ENCODE results near the gene SP5. TPM values are rescaled to one million over a fixed set of nuclear protein-coding genes. Genes with fewer than 3 reads are reported as not detected.

SP5 gene
- total and polyA plus RNA-seq, 2 of the 4 experiments (the other 2 are of a cell fraction): not detected

DNA sequence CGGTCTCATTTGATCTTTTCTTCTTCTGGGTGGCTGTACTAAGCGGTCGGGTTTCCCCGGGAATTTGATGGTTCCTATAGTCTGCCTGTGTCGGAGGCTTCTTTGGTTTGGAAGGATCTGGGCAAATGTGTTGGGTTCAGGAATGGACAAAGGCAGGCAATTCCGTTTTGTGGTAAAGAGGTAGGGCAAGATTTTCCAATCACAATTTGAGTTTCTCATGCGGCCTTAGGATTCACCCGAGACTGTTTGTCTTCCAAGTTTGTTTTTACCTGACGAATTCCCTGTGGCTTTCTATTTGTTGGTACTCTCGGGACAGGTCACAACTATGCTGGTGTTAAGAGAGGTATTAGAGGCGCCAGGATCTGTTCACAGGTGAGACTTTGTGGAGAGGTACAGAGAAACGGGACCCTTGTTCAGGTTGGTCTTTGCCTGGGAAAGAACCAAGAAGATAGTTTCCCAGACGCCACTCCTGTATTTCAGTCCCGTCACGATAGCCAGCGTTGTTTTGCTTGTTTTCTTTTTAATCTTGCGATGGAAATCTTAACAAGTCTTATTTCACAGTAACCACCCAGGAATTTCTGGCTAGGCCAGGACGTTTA is 3.0 kb downstream of the SP5 start:
- no peaks in the 10 kb centered on the region; the same call in 1 of the 2 replicates for H3K4me1 ChIP-seq (ENCODE audit: control insufficient read depth, insufficient read depth, low read length)
- TF ChIP-seq CEBPB (IDR thresholded peaks at IDR 0.05; ENCODE audit: low read depth, low read length) (no peak), MXI1 (IDR thresholded peaks at IDR 0.05; ENCODE audit: borderline replicate concordance, low read depth, low read length) (no peak), RAD21 (IDR thresholded peaks at IDR 0.05; ENCODE audit: low read length) (no peak), POLR2A (IDR thresholded peaks at IDR 0.05; ENCODE audit: low read depth, low read length) (no peak), CHD1 (IDR thresholded peaks at IDR 0.05; ENCODE audit: low read depth, low read length) (no peak), MAFK (IDR thresholded peaks at IDR 0.05; ENCODE audit: low read depth, low read length) (no peak), FOS (IDR thresholded peaks at IDR 0.05; ENCODE audit: low read depth, low read length) (no peak), MAZ (IDR thresholded peaks at IDR 0.05; ENCODE audit: borderline replicate concordance, low read depth, low read length) (no peak), NFE2L2 (IDR thresholded peaks at IDR 0.05; ENCODE audit: low read depth, low read length) (no peak), RFX5 (IDR thresholded peaks at IDR 0.05; ENCODE audit: low read depth, low read length) (no peak), BHLHE40 (IDR thresholded peaks at IDR 0.05; ENCODE audit: low read depth, low read length) (no peak), SMC3 (IDR thresholded peaks at IDR 0.05; ENCODE audit: low read depth, low read length) (no peak), RCOR1 (IDR thresholded peaks at IDR 0.05; ENCODE audit: insufficient replicate concordance, low read length) (no peak)
- TF ChIP-seq, protein P1, sequence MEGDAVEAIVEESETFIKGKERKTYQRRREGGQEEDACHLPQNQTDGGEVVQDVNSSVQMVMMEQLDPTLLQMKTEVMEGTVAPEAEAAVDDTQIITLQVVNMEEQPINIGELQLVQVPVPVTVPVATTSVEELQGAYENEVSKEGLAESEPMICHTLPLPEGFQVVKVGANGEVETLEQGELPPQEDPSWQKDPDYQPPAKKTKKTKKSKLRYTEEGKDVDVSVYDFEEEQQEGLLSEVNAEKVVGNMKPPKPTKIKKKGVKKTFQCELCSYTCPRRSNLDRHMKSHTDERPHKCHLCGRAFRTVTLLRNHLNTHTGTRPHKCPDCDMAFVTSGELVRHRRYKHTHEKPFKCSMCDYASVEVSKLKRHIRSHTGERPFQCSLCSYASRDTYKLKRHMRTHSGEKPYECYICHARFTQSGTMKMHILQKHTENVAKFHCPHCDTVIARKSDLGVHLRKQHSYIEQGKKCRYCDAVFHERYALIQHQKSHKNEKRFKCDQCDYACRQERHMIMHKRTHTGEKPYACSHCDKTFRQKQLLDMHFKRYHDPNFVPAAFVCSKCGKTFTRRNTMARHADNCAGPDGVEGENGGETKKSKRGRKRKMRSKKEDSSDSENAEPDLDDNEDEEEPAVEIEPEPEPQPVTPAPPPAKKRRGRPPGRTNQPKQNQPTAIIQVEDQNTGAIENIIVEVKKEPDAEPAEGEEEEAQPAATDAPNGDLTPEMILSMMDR (conservative IDR thresholded peaks at IDR 0.05; ENCODE audit: low read depth, low read length): no peak
- TF ChIP-seq, protein P2, sequence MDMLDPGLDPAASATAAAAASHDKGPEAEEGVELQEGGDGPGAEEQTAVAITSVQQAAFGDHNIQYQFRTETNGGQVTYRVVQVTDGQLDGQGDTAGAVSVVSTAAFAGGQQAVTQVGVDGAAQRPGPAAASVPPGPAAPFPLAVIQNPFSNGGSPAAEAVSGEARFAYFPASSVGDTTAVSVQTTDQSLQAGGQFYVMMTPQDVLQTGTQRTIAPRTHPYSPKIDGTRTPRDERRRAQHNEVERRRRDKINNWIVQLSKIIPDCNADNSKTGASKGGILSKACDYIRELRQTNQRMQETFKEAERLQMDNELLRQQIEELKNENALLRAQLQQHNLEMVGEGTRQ (IDR thresholded peaks at IDR 0.05; ENCODE audit: low read depth, low read length): no peak
- TF ChIP-seq, protein P3, sequence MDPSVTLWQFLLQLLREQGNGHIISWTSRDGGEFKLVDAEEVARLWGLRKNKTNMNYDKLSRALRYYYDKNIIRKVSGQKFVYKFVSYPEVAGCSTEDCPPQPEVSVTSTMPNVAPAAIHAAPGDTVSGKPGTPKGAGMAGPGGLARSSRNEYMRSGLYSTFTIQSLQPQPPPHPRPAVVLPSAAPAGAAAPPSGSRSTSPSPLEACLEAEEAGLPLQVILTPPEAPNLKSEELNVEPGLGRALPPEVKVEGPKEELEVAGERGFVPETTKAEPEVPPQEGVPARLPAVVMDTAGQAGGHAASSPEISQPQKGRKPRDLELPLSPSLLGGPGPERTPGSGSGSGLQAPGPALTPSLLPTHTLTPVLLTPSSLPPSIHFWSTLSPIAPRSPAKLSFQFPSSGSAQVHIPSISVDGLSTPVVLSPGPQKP (IDR thresholded peaks at IDR 0.05; ENCODE audit: borderline replicate concordance, low read depth, low read length): no peak
- POLR2A ChIA-PET (ENCODE audit: unreplicated experiment): no interaction called here
- no peak overlapping the region for H2AK5ac ChIP-seq (ENCODE audit: low read depth, low read length)
- DNase-seq: no peak
- H2BK120ac ChIP-seq (ENCODE audit: low read depth, low read length): no peak overlapping the region
- H4K20me1 ChIP-seq (ENCODE audit: insufficient read depth, low read length): no peaks in the 10 kb centered on the region
- H3K9ac ChIP-seq (ENCODE audit: low read depth, low read length): no peak overlapping the region
- H2BK5ac ChIP-seq (ENCODE audit: low read depth, low read length, poor library complexity, severe bottlenecking): no peak overlapping the region
- H3K4me2 ChIP-seq (ENCODE audit: low read depth, low read length): no peak overlapping the region
- intact Hi-C loops (cut with micrococcal nuclease): no loop called here
- H2AFZ ChIP-seq (replicated peaks; ENCODE audit: low read length, poor library complexity): no peak overlapping the region
- peaks cover 52% of the 10 kb centered on the region for H3K27me3 ChIP-seq (ENCODE audit: control insufficient read depth, insufficient read depth, low read length)
- in situ Hi-C loops (cut with MboI; ENCODE audit: low sequenced_read_pairs): no loop called here
- CTCF ChIA-PET: no interaction called here
- H3K4ac ChIP-seq (ENCODE audit: low read depth, low read length): no peak overlapping the region
- H3K36me3 ChIP-seq (ENCODE audit: control insufficient read depth, insufficient read depth, low read length): no peaks in the 10 kb centered on the region
- H2AK9ac ChIP-seq (replicated peaks; ENCODE audit: low read depth, low read length, poor library complexity): no peak overlapping the region
- 13% methylated on average over 3 of the region's 18 CpGs; no CpG with 5 or more reads in 1 of the 2 experiments for WGBS, 2 experiments (ENCODE audit: extremely low coverage in 2 of 2, insufficient read length in 1 of 2)
- H4K8ac ChIP-seq (ENCODE audit: low read depth in 2 of 2, low read length in 2 of 2): no peak overlapping the region
- BruUV-seq (replicated peaks): no TSS peak
- dilution Hi-C loops (cut with HindIII; ENCODE audit: low sequenced_read_pairs, unreplicated experiment): no loop called here
- H3K27ac ChIP-seq (ENCODE audit: insufficient read depth, low read length): no peak overlapping the region
- no peak overlapping the region for H3K4me3 ChIP-seq (ENCODE audit: insufficient read depth, low read depth, low read length)
- H3K56ac ChIP-seq (ENCODE audit: extremely low read depth, insufficient read depth, low read length): no peak overlapping the region
- H3K23ac ChIP-seq (ENCODE audit: low read depth, low read length): no peak overlapping the region
- H3K18ac ChIP-seq (ENCODE audit: low read depth, low read length): no peak overlapping the region
- H3K9me3 ChIP-seq (ENCODE audit: control insufficient read depth, insufficient read depth, low read length): peaks cover 3% of the 10 kb centered on the region; the same call in 1 of the 2 replicates
- no peak overlapping the region for H4K5ac ChIP-seq (ENCODE audit: low read depth, low read length)
- H2BK20ac ChIP-seq (ENCODE audit: low read depth, low read length): no peak overlapping the region
- H3K14ac ChIP-seq (replicated peaks; ENCODE audit: low read depth, low read length): no peak overlapping the region
- H4K91ac ChIP-seq (ENCODE audit: insufficient read depth, low read depth, low read length): no peak overlapping the region
- H2BK15ac ChIP-seq (ENCODE audit: low read depth, low read length): no peak overlapping the region
- H3K79me1 ChIP-seq (ENCODE audit: low read depth in 1 of 2, low read length in 2 of 2): no peaks in the 10 kb centered on the region
- ATAC-seq (ENCODE audit: low read depth): no peak
- no peaks in the 10 kb centered on the region for H3K9me1 ChIP-seq (ENCODE audit: insufficient read depth, low read length)
